Right ventricle myocardium inferior (tissue), 1 donor: Measurements from ENCODE around the gene RPS6KC1. TPM values are rescaled to one million over a fixed set of nuclear protein-coding genes. Genes with fewer than 3 reads are reported as not detected.
"Not testable (repeated sequence)": the region's sequence is repeated elsewhere in the genome, so short reads cannot be mapped to it uniquely, and the experiment has no call there.

Experiments
- ATAC-seq: fragments of 200-7000 bp; cut with Tn5 transposase; one replicate; pipeline ENCODE4 v1.9.1; 2020; ENCODE audit warnings: mild to moderate bottlenecking, moderate library complexity
- DNase-seq: peaks from one replicate; pipeline ENCODE4 v3.0.0; 2021; ENCODE audit errors: missing footprints
- intact Hi-C: fragments of 100-400 bp; cut with DNase I; formaldehyde crosslinking; loops from one replicate; pipeline ENCODE4 v1.11.0; 2022
- total RNA-seq: library from RNA; stranded (reverse); fragmentation: NEBNext Ultra II Directional; extraction: Animal tissue kit (Norgen Biotek cat#: 25700); gene quantifications from one replicate; pipeline ENCODE4 v1.2.1, GENCODE V29; 2021
- donor health status: DM: no; HTN: yes; CAD: no; lungs with severe emphysema.

RPS6KC1 gene
- total RNA-seq, 1 donor from 2014 or later = 10.8 TPM

DNA sequence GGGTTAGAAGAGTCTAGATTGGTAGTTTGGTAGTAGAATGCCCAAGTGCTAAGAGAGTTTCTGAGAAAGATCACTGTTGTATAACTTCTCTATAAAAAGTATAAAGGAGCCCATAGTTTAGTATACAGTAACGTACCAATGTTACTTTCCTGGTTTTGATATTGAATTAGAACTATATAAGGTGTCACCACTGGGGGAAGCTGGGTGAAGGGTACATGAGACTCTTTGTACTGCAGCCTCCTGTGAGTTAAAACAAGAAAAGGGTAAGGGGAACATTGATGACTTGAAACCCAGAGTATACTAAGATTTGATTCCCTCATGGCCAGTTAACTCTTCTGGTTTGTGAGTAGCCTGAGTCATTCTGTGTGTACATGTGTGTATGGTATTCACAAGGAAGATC, 129.8 kb downstream of the RPS6KC1 start:
- ATAC-seq (no peak), DNase-seq (no peak)
- intact Hi-C loops = no loop called here

DNA sequence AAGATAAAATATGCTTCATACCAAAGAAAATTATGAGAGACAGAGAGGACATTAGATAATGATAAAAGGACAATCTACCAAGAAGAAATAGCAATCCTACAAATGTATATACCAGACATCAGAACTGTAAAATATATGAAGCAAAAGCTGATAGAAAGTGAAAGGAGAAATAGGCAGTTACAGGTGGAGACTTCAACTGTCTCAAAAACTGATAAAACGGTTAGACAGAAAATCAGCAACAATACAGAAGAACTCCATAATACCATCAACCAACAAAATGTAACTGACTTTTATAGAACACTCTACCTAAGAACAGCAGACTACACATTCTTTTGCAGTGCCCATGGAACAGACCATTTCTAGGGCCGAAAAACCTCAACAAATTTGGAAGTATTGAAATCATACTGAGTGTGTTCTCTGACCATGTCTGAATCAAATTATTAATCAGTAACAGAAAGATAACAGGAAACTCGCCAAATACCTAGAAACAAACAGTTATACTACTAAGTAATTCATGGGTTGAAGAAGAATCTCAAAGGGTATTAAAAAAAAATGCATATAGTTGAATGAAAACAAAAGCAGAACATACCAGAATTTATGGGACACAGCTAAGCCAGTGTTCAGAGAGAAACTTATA, 132.1 kb downstream of the RPS6KC1 start:
- intact Hi-C loops = no loop called here

GRCh38 chr1:213186168-213186567, 135.1 kb downstream of the RPS6KC1 start:
- intact Hi-C loops = no loop called here
- ATAC-seq (no peak), DNase-seq (no peak)

More for the DNA sequence above, 132.1 kb downstream of the RPS6KC1 start:
- no peak for DNase-seq
- no peak for ATAC-seq

- ATAC-seq (no peak), DNase-seq (no peak)
- intact Hi-C loops = no loop called here
These were observed 141.0 kb downstream of the RPS6KC1 start for GRCh38 chr1:213192026-213192425.

- DNase-seq = no peak
- intact Hi-C loops = no loop called here
- no peak for ATAC-seq
These were observed 143.3 kb downstream of the RPS6KC1 start for GRCh38 chr1:213194383-213194782.

DNA sequence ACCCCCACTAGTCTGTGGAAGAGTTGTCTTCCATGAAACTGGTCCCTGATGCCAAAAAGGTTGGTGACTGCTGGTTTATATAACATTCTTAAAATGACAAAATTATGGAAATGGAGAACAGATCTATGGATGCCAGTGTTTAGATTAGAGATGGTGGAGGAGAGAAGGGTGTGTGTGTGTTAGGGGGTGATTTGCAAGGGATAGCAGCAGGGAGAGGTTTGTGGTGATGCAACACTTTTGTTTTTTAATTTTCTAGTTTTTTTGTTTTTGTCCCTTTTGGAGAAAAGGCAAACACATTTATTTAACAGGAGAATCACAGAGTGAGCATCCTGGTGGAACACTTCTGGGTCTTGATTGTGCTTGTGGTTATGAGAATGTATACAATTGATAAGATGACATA, 143.8 kb downstream of the RPS6KC1 start:
- DNase-seq = no peak
- ATAC-seq = no peak
- intact Hi-C loops = no loop called here

DNA sequence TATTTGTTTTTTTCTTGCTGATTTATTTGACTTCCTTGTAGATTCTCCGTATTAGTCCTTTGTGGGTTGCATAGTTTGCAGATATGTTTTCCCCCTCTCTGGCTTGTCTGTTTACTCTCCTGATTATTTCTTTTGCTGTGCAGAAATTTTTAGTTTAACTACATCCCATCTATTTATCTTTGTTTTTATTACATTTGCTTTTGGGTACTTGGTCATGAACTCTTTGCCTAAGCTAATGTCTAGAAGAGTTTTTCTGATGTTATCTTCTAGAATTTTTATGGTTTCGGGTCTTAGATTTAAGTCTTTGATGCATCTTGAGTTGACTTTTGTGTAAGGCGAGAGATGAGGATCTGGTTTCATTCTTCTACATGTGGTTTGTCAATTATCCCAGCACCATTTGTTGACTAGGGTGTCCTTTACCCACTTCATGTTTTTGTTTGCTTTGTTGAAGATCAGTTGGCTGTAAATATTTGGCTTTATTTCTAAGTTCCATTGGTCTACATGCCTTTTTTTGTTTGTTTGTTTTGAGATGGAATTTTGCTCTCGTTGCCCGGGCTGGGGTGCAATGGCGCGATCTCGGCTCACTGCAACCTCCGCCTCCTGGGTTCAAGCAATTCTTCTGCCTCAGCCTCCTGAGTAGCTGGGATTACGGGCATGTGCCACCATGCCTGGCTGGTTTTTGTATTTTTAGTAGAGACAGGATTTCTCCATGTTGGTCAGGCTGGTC, 145.4 kb downstream of the RPS6KC1 start:
- intact Hi-C loops, ATAC-seq, DNase-seq: not testable (repeated sequence)

DNA sequence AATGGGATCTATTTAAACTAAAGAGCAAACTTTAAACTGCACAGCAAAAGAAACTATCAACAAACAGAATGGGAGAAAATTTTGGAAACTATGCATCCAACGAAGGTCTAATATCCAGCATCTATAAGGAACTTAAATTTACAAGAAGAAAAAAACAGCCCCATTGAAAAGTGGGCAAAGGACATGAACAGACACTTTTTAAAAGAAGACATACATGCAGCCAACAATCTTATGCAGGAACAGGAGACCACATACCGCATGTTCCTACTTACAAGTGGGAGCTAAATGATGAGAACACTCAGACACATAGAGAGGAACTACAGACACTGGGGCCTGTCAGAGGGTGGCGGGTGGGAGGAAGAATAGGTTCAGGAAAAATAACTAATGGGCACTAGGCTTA, 149.6 kb downstream of the RPS6KC1 start:
- intact Hi-C loops = no loop called here
- DNase-seq (no peak), ATAC-seq (no peak)

DNA sequence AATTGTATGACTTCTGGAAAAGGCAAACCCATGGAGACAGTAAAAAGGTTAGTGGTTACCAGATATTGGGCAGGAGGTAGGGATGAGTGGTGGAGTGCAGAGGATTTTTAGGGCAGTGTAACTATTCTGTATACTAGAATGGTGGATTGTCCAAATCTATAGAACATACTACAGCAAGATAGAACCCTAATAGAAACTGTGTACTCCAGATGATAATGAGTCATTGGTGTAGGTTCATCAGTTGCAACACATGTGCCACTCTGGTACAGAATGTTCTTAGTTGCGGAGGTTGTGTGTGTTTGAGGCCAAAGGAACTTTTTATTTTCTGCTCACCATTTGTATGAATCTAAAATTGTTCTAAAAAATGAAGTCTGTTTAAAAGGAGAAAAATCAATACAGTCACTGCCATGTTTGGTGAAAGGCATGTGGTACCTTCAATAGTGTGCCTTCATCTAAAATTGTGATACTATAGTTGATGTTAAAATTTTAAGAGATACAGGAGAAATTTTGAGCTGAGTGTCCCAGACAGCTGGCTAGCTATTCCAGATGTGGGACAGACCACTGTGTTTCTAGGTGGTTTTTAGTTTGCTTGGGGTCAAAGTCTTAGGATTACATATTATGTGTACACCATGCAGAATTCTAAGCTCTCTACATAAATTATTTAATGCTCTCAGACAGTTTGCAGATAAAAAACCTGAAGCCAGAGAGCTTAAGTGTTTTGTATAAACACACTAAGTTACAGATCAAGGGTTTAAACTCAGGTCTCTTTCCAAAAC, 150.5 kb downstream of the RPS6KC1 start:
- ATAC-seq (no peak), DNase-seq (no peak)
- intact Hi-C loops = no loop called here

DNA sequence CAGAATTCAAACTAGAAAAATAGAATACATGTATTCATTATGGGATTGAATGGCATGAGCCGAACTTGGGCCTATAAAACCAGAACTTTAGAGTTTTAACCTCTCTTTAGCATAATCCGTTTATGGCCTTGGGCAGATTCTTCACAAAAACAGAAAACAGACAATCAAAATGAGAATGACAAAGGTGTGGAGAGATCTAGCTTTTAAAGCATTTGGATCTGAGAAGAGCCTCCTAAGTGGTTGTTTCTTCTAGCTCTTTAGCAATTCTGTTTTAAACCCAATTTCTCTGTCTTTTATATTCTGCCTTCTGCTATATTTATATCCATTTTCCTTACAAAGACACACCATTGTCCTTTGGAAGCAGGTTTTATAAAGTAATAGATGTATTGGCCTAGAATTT, 160.2 kb downstream of the RPS6KC1 start:
- intact Hi-C loops = no loop called here
- ATAC-seq (no peak), DNase-seq (no peak)

DNA sequence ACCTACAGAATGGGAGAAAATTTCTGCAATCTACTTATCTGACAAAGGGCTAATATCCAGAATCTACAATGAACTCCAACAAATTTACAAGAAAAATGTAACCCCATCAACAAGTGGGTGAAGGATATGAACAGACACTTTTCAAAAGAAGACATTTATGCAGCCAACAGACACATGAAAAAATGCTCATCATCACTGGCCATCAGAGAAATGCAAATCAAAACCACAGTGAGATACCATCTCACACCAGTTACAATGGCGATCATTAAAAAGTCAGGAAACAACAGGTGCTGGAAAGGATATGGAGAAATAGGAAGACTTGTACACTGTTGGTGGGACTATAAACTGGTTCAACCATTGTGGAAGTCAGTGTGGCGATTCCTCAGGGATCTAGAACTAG, 168.0 kb downstream of the RPS6KC1 start:
- DNase-seq, ATAC-seq, intact Hi-C loops: not testable (repeated sequence)

DNA sequence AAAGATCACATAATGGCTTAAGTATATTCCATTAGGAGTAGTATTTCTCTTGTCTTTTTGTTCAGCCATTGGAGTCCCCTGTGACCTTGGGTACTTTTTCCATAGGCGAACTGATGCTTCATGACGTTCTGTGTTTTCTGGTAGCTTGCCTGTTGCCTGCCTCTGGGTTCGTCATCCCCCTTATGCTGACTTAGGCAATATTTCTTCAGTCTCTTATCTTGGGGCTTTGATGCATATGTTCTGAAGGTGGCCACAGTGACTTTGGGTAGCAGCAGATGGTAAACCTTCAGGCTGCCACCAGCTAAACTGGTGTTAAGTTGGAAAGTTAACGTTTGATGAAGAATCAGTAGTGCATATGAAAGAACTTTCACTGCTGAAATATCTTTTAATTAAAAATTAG, 170.2 kb downstream of the RPS6KC1 start:
- no peak for DNase-seq
- intact Hi-C loops = no loop called here
- ATAC-seq = no peak

GRCh38 chr1:213227458-213227857, 176.4 kb downstream of the RPS6KC1 start:
- ATAC-seq = no peak
- intact Hi-C loops = no loop called here
- DNase-seq = no peak

GRCh38 chr1:213231795-213232231, 180.8 kb downstream of the RPS6KC1 start:
- intact Hi-C loops = no loop called here
- DNase-seq (no peak), ATAC-seq (no peak)

DNA sequence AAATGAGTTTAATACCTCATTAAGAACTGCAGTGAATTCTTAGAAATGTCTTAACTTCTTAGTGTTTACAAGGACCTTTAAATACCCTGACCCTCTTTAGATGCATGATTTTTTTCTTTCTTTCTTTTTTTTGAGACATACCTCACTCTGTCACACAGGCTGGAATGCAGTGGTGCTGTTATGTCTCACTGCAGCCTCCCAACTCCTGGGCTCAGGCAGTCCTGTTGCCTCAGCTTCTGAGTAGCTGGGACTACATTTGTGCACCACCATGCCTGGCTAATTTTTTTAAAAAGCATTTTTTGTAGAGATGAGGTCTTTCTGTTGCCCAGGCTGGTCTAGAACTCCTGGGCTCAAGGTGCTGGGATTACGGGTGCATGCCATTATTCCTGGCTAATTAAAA, 191.8 kb downstream of the RPS6KC1 start:
- intact Hi-C loops = loop anchor here (10.0 kb wide), 2 partner anchors 118 to 742 kb away; partner anchors contain the start of gene PROX1
- no peak for DNase-seq
- ATAC-seq = no peak

DNA sequence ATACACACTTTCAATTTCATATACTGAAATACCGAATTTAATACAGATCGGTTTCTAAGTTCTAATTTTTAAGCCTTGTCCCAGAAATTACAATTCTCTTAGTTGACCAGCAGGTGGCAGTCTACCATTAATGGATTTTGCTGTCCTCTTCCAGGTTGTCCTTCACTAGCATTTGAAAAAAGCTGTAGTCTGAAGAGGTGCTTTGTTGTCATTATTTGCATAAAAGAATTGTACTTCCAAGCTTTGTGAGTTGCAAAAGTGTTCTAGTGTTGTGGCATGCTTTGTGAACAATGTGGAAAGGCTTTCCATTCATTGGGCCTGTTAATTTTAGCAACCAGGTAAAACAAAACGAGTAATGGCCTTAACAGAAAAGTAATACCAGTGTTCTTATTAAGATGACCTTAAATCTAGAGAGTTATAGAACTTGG, 193.6 kb downstream of the RPS6KC1 start:
- intact Hi-C loops = loop anchor here (2.0 to 10.0 kb wide), 3 partner anchors 120 to 878 kb away; partner anchors contain the start of gene PROX1
- DNase-seq (no peak), ATAC-seq (no peak)

DNA sequence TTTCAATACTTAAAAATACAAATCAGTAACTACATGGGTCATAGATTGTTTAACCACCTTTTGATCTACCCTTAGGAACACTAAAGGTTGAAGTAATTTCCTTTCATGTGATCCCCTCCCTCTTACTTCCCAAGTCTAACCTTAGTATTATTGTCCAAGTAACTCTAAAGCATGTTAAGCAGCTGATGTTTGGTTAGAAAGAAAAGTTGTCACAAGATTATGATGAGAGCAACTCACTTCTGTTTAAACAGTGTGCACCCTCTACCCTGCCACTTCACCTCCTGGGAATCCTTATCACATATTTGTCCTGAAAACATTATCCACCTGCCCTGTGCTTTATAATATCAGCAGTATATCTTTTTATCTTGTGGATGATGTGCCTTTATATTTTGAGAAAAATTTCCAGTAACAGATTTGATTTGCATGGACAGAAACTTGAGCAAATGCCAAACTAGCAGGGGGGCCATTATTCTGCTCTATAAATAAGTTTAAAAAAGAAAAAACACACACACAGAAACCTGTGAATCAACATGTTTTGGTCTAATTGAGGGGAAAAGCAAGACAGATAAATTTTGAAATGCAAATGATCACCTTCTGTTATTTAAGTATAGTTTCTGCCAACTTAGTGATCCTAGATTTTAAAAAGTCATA, 194.3 kb downstream of the RPS6KC1 start:
- no peak for ATAC-seq
- DNase-seq = no peak
- intact Hi-C loops = loop anchor here (2.0 to 10.0 kb wide), 3 partner anchors 121 to 877 kb away; partner anchors contain the start of gene PROX1

- intact Hi-C loops = loop anchor here (10.0 kb wide), 2 partner anchors 122 to 738 kb away; partner anchors contain the start of gene PROX1
- ATAC-seq (no peak), DNase-seq (no peak)
These were observed 196.0 kb downstream of the RPS6KC1 start for GRCh38 chr1:213247038-213247437.

DNA sequence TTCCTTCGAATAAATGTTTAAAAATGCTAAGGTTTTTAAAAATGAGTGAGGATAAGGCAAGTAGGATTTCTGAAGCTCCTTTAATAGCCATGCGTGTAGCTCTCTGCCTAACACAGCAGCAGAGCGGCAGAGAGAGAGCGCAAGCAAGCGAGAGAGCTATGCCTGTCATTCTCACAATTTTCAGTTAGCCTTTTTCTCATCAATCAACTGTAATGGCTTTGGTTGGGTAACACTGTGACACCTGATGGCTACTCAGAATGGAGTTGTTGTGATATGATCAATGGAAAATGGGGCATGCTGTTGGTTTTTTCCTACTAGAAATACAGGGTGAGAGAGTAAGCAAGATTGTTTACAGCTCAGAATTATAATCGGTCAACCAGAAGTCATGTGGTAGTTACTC, 198.4 kb downstream of the RPS6KC1 start:
- DNase-seq (no peak), ATAC-seq (no peak)
- intact Hi-C loops = loop anchor here (10.0 kb wide), 2 partner anchors 125 to 735 kb away; partner anchors contain the start of gene PROX1
